GM23338 (cell line): ENCODE data around the gene STX16. TPM values are rescaled to one million over a fixed set of nuclear protein-coding genes. Genes with fewer than 3 reads are reported as not detected.

ENCODE experiments used
- ATAC-seq: fragments of 200-7000 bp; cut with Tn5 transposase; 3 replicates; pipeline ENCODE4 v1.9.1; 2020
- DNase-seq: peaks from one replicate; pipeline ENCODE4 v3.0.0-alpha.2; 2015; ENCODE audit warnings: low spot score
- H2AFZ ChIP-seq: fragments of 200-600 bp; sonication (generic); 2 replicates; pipeline ENCODE4 v1.8.0; 2016; ENCODE audit warnings: antibody characterized with exemption, mild to moderate bottlenecking, moderate library complexity
- H3F3A ChIP-seq: fragments of 200-600 bp; sonication (generic); replicated peaks from 2 replicates; pipeline ENCODE4 v1.8.0; 2017; ENCODE audit warnings: antibody characterized with exemption, mixed run types, low read depth
- H3K27ac ChIP-seq: fragments of 200-600 bp; sonication (generic); 2 replicates; pipeline ENCODE4 v1.6.1; 2016; ENCODE audit warnings: low read depth
- H3K27me3 ChIP-seq: fragments of 200-600 bp; sonication (generic); 2 replicates; pipeline ENCODE4 v1.8.0; 2016; ENCODE audit warnings: mild to moderate bottlenecking, mixed run types, moderate library complexity; ENCODE audit not compliant: insufficient read depth
- H3K36me3 ChIP-seq: fragments of 200-600 bp; sonication (generic); 2 replicates; pipeline ENCODE4 v1.8.0; 2016; ENCODE audit warnings: mild to moderate bottlenecking; ENCODE audit not compliant: insufficient read depth
- H3K4me1 ChIP-seq: fragments of 200-600 bp; sonication (generic); 2 replicates; pipeline ENCODE4 v1.8.0; 2016; ENCODE audit warnings: mild to moderate bottlenecking, moderate library complexity; ENCODE audit not compliant: insufficient read depth
- H3K4me2 ChIP-seq: fragments of 200-600 bp; sonication (generic); 2 replicates; pipeline ENCODE4 v1.7.1; 2017; ENCODE audit warnings: mixed run types
- H3K4me3 ChIP-seq: fragments of 200-600 bp; sonication (generic); 2 replicates; pipeline ENCODE4 v1.6.1; 2016; ENCODE audit warnings: mixed run types
- H3K79me2 ChIP-seq: fragments of 200-600 bp; sonication (generic); replicated peaks from 2 replicates; pipeline ENCODE4 v1.8.0; 2017; ENCODE audit warnings: mild to moderate bottlenecking; ENCODE audit not compliant: insufficient read depth
- H3K9me2 ChIP-seq: fragments of 200-600 bp; sonication (generic); 2 replicates; pipeline ENCODE4 v1.8.0; 2017; ENCODE audit not compliant: insufficient read depth
- H4K20me1 ChIP-seq: fragments of 200-600 bp; sonication (generic); replicated peaks from 2 replicates; pipeline ENCODE4 v1.8.0; 2017; ENCODE audit warnings: mild to moderate bottlenecking; ENCODE audit not compliant: insufficient read depth
- H3K27ac Mint-ChIP-seq: 2 replicates; pipeline ENCODE4 v1.8.0; 2020; ENCODE audit warnings: inconsistent platforms, mild to moderate bottlenecking, moderate library complexity, mixed read lengths
- H3K27me3 Mint-ChIP-seq: 3 replicates; pipeline ENCODE4 v1.8.0; 2022; ENCODE audit warnings: low read depth, mild to moderate bottlenecking, moderate library complexity, mixed read lengths, inconsistent platforms; ENCODE audit not compliant: insufficient read depth, poor library complexity
- H3K36me3 Mint-ChIP-seq: 3 replicates; pipeline ENCODE4 v1.8.0; 2021; ENCODE audit warnings: low read depth, mild to moderate bottlenecking, inconsistent platforms, moderate library complexity, mixed read lengths
- H3K4me1 Mint-ChIP-seq: 3 replicates; pipeline ENCODE4 v1.8.0; 2020; ENCODE audit warnings: mild to moderate bottlenecking, inconsistent platforms, mixed read lengths
- H3K4me3 Mint-ChIP-seq: 3 replicates; pipeline ENCODE4 v1.8.0; 2021; ENCODE audit warnings: moderate library complexity, mild to moderate bottlenecking, inconsistent platforms, mixed read lengths
- H3K9me3 Mint-ChIP-seq: 3 replicates; pipeline ENCODE4 v1.8.0; 2020; ENCODE audit warnings: moderate library complexity, mild to moderate bottlenecking, inconsistent platforms, mixed read lengths
- CREB1 ChIP-seq: fragments of 250-450 bp; sonication (Bioruptor Pico); IDR thresholded peaks from 2 replicates; pipeline ENCODE4 v1.5.0; 2020; ENCODE audit warnings: low read depth, mild to moderate bottlenecking, moderate library complexity
- EZH2 ChIP-seq: fragments of 200-600 bp; sonication (generic); IDR thresholded peaks from one replicate; pipeline ENCODE4 v1.8.0; 2017; ENCODE audit warnings: antibody characterized with exemption, mild to moderate bottlenecking, low read depth; ENCODE audit not compliant: unreplicated experiment
- EZH2phosphoT487 ChIP-seq: fragments of 200-600 bp; sonication (generic); IDR thresholded peaks from one replicate; pipeline ENCODE4 v1.8.1; 2018; ENCODE audit warnings: antibody characterized with exemption; ENCODE audit not compliant: unreplicated experiment
- JUNB ChIP-seq: IDR thresholded peaks from one replicate; pipeline ENCODE4 v1.6.1; 2016; ENCODE audit warnings: antibody characterized with exemption; ENCODE audit not compliant: unreplicated experiment
- NANOG ChIP-seq: IDR thresholded peaks from 2 replicates; pipeline ENCODE4 v1.6.1; 2016; ENCODE audit warnings: antibody characterized with exemption, borderline replicate concordance
- POLR2AphosphoS5 ChIP-seq: IDR thresholded peaks from 2 replicates; pipeline ENCODE4 v1.6.1; 2016; ENCODE audit warnings: antibody characterized with exemption, low read depth
- STAT1 ChIP-seq: IDR thresholded peaks from one replicate; pipeline ENCODE4 v1.6.1; 2016; ENCODE audit warnings: antibody characterized with exemption; ENCODE audit not compliant: unreplicated experiment
- ZNF114 ChIP-seq: fragments of 250-450 bp; sonication (Bioruptor Pico); IDR thresholded peaks from 2 replicates; pipeline ENCODE4 v1.5.0; 2020; ENCODE audit warnings: mild to moderate bottlenecking, moderate library complexity
- ZNF331 ChIP-seq: fragments of 250-450 bp; sonication (Bioruptor Pico); IDR thresholded peaks from 2 replicates; pipeline ENCODE4 v1.5.0; 2020; ENCODE audit warnings: low read depth, mild to moderate bottlenecking, moderate library complexity
- polyA plus RNA-seq: library from polyadenylated mRNA; unstranded; fragments of >200 nt; fragmentation: Nextera tagmentation; extraction: Ambion mirVana; gene quantifications from 2 replicates; pipeline ENCODE4 v1.2.1, GENCODE V29; 2016
- total RNA-seq: library from RNA; depleted of rRNA; stranded (reverse); fragments of >200 nt; shearing (Covaris generic); gene quantifications from 2 replicates; pipeline ENCODE4 v1.2.3, GENCODE V29; 2014
- TF ChIP-seq, protein P1 (sequence below): fragments of 250-450 bp; sonication (Bioruptor Pico); IDR thresholded peaks from 2 replicates; pipeline ENCODE4 v1.5.0; 2020; ENCODE audit warnings: mild to moderate bottlenecking, moderate library complexity
- TF ChIP-seq, protein P2 (sequence below): IDR thresholded peaks from one replicate; pipeline ENCODE4 v1.6.1; 2018; ENCODE audit warnings: antibody characterized with exemption; ENCODE audit not compliant: unreplicated experiment
- TF ChIP-seq, protein P3 (sequence below), 2 experiments: fragments of 200-600 bp in 1 of 2; sonication (generic) in 1 of 2; conservative IDR thresholded peaks; 2 replicates each; pipeline versions ENCODE4 v1.5.1 to v1.6.1; 2016 to 2017; ENCODE audit warnings: antibody characterized with exemption in 2 of 2, low read depth in 2 of 2, mild to moderate bottlenecking in 2 of 2, moderate library complexity in 1 of 2
- TF ChIP-seq, protein P4 (sequence below): IDR thresholded peaks from 2 replicates; pipeline ENCODE4 v1.6.1; 2016; ENCODE audit warnings: antibody characterized with exemption

Gene STX16
- total and polyA plus RNA-seq, 2 experiments from 2014 or later = 31.2 to 70.5 TPM

DNA sequence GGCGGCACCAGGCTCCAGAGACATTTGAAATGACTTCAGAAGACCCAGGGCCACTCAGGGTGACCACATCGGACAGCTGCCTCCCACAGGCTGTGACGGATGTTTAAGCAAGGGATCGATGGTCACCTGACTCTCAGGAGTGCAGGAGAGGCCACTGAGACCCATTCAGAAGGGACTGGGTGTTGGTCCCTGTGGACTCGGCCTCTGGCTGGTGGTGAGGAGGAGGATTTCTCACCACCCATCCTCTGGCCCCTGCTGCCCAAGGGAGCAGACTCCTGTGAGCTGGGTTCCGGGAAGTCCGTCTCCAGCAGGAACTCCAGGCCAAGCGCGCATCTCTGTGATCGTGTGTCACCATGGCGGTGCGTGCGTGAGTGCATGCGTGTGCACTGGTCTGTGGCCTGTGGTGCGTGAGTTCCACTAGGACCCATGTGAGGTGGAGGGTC is 67.1 kb downstream of the STX16 start:
- TF ChIP-seq, protein P1, sequence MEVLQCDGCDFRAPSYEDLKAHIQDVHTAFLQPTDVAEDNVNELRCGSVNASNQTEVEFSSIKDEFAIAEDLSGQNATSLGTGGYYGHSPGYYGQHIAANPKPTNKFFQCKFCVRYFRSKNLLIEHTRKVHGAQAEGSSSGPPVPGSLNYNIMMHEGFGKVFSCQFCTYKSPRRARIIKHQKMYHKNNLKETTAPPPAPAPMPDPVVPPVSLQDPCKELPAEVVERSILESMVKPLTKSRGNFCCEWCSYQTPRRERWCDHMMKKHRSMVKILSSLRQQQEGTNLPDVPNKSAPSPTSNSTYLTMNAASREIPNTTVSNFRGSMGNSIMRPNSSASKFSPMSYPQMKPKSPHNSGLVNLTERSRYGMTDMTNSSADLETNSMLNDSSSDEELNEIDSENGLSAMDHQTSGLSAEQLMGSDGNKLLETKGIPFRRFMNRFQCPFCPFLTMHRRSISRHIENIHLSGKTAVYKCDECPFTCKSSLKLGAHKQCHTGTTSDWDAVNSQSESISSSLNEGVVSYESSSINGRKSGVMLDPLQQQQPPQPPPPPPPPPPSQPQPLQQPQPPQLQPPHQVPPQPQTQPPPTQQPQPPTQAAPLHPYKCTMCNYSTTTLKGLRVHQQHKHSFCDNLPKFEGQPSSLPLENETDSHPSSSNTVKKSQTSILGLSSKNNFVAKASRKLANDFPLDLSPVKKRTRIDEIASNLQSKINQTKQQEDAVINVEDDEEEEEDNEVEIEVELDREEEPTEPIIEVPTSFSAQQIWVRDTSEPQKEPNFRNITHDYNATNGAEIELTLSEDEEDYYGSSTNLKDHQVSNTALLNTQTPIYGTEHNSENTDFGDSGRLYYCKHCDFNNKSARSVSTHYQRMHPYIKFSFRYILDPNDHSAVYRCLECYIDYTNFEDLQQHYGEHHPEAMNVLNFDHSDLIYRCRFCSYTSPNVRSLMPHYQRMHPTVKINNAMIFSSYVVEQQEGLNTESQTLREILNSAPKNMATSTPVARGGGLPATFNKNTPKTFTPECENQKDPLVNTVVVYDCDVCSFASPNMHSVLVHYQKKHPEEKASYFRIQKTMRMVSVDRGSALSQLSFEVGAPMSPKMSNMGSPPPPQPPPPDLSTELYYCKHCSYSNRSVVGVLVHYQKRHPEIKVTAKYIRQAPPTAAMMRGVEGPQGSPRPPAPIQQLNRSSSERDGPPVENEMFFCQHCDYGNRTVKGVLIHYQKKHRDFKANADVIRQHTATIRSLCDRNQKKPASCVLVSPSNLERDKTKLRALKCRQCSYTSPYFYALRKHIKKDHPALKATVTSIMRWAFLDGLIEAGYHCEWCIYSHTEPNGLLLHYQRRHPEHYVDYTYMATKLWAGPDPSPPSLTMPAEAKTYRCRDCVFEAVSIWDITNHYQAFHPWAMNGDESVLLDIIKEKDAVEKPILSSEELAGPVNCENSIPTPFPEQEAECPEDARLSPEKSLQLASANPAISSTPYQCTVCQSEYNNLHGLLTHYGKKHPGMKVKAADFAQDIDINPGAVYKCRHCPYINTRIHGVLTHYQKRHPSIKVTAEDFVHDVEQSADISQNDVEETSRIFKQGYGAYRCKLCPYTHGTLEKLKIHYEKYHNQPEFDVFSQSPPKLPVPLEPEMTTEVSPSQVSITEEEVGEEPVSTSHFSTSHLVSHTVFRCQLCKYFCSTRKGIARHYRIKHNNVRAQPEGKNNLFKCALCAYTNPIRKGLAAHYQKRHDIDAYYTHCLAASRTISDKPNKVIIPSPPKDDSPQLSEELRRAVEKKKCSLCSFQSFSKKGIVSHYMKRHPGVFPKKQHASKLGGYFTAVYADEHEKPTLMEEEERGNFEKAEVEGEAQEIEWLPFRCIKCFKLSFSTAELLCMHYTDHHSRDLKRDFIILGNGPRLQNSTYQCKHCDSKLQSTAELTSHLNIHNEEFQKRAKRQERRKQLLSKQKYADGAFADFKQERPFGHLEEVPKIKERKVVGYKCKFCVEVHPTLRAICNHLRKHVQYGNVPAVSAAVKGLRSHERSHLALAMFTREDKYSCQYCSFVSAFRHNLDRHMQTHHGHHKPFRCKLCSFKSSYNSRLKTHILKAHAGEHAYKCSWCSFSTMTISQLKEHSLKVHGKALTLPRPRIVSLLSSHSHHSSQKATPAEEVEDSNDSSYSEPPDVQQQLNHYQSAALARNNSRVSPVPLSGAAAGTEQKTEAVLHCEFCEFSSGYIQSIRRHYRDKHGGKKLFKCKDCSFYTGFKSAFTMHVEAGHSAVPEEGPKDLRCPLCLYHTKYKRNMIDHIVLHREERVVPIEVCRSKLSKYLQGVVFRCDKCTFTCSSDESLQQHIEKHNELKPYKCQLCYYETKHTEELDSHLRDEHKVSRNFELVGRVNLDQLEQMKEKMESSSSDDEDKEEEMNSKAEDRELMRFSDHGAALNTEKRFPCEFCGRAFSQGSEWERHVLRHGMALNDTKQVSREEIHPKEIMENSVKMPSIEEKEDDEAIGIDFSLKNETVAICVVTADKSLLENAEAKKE = no peak
- TF ChIP-seq JUNB (no peak), STAT1 (no peak), ZNF331 (CRISPR knock-in tag) (no peak), POLR2AphosphoS5 (no peak), EZH2phosphoT487 (no peak), NANOG (no peak), EZH2 (no peak), ZNF114 (CRISPR knock-in tag) (no peak), CREB1 (CRISPR knock-in tag) (no peak)
- TF ChIP-seq, protein P2, sequence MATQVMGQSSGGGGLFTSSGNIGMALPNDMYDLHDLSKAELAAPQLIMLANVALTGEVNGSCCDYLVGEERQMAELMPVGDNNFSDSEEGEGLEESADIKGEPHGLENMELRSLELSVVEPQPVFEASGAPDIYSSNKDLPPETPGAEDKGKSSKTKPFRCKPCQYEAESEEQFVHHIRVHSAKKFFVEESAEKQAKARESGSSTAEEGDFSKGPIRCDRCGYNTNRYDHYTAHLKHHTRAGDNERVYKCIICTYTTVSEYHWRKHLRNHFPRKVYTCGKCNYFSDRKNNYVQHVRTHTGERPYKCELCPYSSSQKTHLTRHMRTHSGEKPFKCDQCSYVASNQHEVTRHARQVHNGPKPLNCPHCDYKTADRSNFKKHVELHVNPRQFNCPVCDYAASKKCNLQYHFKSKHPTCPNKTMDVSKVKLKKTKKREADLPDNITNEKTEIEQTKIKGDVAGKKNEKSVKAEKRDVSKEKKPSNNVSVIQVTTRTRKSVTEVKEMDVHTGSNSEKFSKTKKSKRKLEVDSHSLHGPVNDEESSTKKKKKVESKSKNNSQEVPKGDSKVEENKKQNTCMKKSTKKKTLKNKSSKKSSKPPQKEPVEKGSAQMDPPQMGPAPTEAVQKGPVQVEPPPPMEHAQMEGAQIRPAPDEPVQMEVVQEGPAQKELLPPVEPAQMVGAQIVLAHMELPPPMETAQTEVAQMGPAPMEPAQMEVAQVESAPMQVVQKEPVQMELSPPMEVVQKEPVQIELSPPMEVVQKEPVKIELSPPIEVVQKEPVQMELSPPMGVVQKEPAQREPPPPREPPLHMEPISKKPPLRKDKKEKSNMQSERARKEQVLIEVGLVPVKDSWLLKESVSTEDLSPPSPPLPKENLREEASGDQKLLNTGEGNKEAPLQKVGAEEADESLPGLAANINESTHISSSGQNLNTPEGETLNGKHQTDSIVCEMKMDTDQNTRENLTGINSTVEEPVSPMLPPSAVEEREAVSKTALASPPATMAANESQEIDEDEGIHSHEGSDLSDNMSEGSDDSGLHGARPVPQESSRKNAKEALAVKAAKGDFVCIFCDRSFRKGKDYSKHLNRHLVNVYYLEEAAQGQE = no peak
- TF ChIP-seq, protein P3, sequence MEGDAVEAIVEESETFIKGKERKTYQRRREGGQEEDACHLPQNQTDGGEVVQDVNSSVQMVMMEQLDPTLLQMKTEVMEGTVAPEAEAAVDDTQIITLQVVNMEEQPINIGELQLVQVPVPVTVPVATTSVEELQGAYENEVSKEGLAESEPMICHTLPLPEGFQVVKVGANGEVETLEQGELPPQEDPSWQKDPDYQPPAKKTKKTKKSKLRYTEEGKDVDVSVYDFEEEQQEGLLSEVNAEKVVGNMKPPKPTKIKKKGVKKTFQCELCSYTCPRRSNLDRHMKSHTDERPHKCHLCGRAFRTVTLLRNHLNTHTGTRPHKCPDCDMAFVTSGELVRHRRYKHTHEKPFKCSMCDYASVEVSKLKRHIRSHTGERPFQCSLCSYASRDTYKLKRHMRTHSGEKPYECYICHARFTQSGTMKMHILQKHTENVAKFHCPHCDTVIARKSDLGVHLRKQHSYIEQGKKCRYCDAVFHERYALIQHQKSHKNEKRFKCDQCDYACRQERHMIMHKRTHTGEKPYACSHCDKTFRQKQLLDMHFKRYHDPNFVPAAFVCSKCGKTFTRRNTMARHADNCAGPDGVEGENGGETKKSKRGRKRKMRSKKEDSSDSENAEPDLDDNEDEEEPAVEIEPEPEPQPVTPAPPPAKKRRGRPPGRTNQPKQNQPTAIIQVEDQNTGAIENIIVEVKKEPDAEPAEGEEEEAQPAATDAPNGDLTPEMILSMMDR (conservative IDR thresholded peaks at IDR 0.05; ENCODE audit: low read depth in 2 of 2) = no peak
- TF ChIP-seq, protein P4, sequence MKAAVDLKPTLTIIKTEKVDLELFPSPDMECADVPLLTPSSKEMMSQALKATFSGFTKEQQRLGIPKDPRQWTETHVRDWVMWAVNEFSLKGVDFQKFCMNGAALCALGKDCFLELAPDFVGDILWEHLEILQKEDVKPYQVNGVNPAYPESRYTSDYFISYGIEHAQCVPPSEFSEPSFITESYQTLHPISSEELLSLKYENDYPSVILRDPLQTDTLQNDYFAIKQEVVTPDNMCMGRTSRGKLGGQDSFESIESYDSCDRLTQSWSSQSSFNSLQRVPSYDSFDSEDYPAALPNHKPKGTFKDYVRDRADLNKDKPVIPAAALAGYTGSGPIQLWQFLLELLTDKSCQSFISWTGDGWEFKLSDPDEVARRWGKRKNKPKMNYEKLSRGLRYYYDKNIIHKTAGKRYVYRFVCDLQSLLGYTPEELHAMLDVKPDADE = no peak
- ATAC-seq = no peak
- H3K4me3 ChIP-seq = no peak overlapping the region
- Mint-ChIP-seq H3K9me3 (no peaks in the 10 kb centered on the region; the same call in 2 of the 3 replicates), H3K27me3 (peaks cover 9% of the 10 kb centered on the region), H3K27ac (no peak overlapping the region), H3K4me1 (peaks cover 13% of the 10 kb centered on the region), H3K4me3 (no peak overlapping the region), H3K36me3 (peaks cover 3% of the 10 kb centered on the region; the same call in 1 of the 3 replicates)
- no peaks in the 10 kb centered on the region; the same call in 1 of the 2 replicates for H3K4me1 ChIP-seq
- H3K27ac ChIP-seq = no peak overlapping the region
- H3K4me2 ChIP-seq = no peak overlapping the region
- no peaks in the 10 kb centered on the region for H3F3A ChIP-seq
- no peaks in the 10 kb centered on the region for H3K36me3 ChIP-seq
- H3K79me2 ChIP-seq = no peaks in the 10 kb centered on the region
- H3K9me2 ChIP-seq = no peaks in the 10 kb centered on the region
- H4K20me1 ChIP-seq = no peaks in the 10 kb centered on the region; the same call in 1 of the 2 replicates
- no peak overlapping the region for H2AFZ ChIP-seq
- no peak for DNase-seq
- no peaks in the 10 kb centered on the region for H3K27me3 ChIP-seq
